GM23338 (cell line): ENCODE measurements around the gene RGL1. TPM values are rescaled to one million over a fixed set of nuclear protein-coding genes. Genes with fewer than 3 reads are reported as not detected.

ENCODE experiments used
- ATAC-seq: fragments of 200-7000 bp; cut with Tn5 transposase; 3 replicates; pipeline ENCODE4 v1.9.1; 2020
- DNase-seq: peaks from one replicate; pipeline ENCODE4 v3.0.0-alpha.2; 2015; ENCODE audit warnings: low spot score
- H2AFZ ChIP-seq: fragments of 200-600 bp; sonication (generic); 2 replicates; pipeline ENCODE4 v1.8.0; 2016; ENCODE audit warnings: antibody characterized with exemption, mild to moderate bottlenecking, moderate library complexity
- H3F3A ChIP-seq: fragments of 200-600 bp; sonication (generic); replicated peaks from 2 replicates; pipeline ENCODE4 v1.8.0; 2017; ENCODE audit warnings: antibody characterized with exemption, mixed run types, low read depth
- H3K27ac ChIP-seq: fragments of 200-600 bp; sonication (generic); 2 replicates; pipeline ENCODE4 v1.6.1; 2016; ENCODE audit warnings: low read depth
- H3K27me3 ChIP-seq: fragments of 200-600 bp; sonication (generic); 2 replicates; pipeline ENCODE4 v1.8.0; 2016; ENCODE audit warnings: mild to moderate bottlenecking, mixed run types, moderate library complexity; ENCODE audit not compliant: insufficient read depth
- H3K36me3 ChIP-seq: fragments of 200-600 bp; sonication (generic); 2 replicates; pipeline ENCODE4 v1.8.0; 2016; ENCODE audit warnings: mild to moderate bottlenecking; ENCODE audit not compliant: insufficient read depth
- H3K4me1 ChIP-seq: fragments of 200-600 bp; sonication (generic); 2 replicates; pipeline ENCODE4 v1.8.0; 2016; ENCODE audit warnings: mild to moderate bottlenecking, moderate library complexity; ENCODE audit not compliant: insufficient read depth
- H3K4me2 ChIP-seq: fragments of 200-600 bp; sonication (generic); 2 replicates; pipeline ENCODE4 v1.7.1; 2017; ENCODE audit warnings: mixed run types
- H3K4me3 ChIP-seq: fragments of 200-600 bp; sonication (generic); 2 replicates; pipeline ENCODE4 v1.6.1; 2016; ENCODE audit warnings: mixed run types
- H3K79me2 ChIP-seq: fragments of 200-600 bp; sonication (generic); replicated peaks from 2 replicates; pipeline ENCODE4 v1.8.0; 2017; ENCODE audit warnings: mild to moderate bottlenecking; ENCODE audit not compliant: insufficient read depth
- H3K9me2 ChIP-seq: fragments of 200-600 bp; sonication (generic); 2 replicates; pipeline ENCODE4 v1.8.0; 2017; ENCODE audit not compliant: insufficient read depth
- H4K20me1 ChIP-seq: fragments of 200-600 bp; sonication (generic); replicated peaks from 2 replicates; pipeline ENCODE4 v1.8.0; 2017; ENCODE audit warnings: mild to moderate bottlenecking; ENCODE audit not compliant: insufficient read depth
- H3K27ac Mint-ChIP-seq: 2 replicates; pipeline ENCODE4 v1.8.0; 2020; ENCODE audit warnings: inconsistent platforms, mild to moderate bottlenecking, moderate library complexity, mixed read lengths
- H3K27me3 Mint-ChIP-seq: 3 replicates; pipeline ENCODE4 v1.8.0; 2022; ENCODE audit warnings: low read depth, mild to moderate bottlenecking, moderate library complexity, mixed read lengths, inconsistent platforms; ENCODE audit not compliant: insufficient read depth, poor library complexity
- H3K36me3 Mint-ChIP-seq: 3 replicates; pipeline ENCODE4 v1.8.0; 2021; ENCODE audit warnings: low read depth, mild to moderate bottlenecking, inconsistent platforms, moderate library complexity, mixed read lengths
- H3K4me1 Mint-ChIP-seq: 3 replicates; pipeline ENCODE4 v1.8.0; 2020; ENCODE audit warnings: mild to moderate bottlenecking, inconsistent platforms, mixed read lengths
- H3K4me3 Mint-ChIP-seq: 3 replicates; pipeline ENCODE4 v1.8.0; 2021; ENCODE audit warnings: moderate library complexity, mild to moderate bottlenecking, inconsistent platforms, mixed read lengths
- H3K9me3 Mint-ChIP-seq: 3 replicates; pipeline ENCODE4 v1.8.0; 2020; ENCODE audit warnings: moderate library complexity, mild to moderate bottlenecking, inconsistent platforms, mixed read lengths
- CREB1 ChIP-seq: fragments of 250-450 bp; sonication (Bioruptor Pico); IDR thresholded peaks from 2 replicates; pipeline ENCODE4 v1.5.0; 2020; ENCODE audit warnings: low read depth, mild to moderate bottlenecking, moderate library complexity
- CTCF ChIP-seq, 2 experiments: fragments of 200-600 bp in 1 of 2; sonication (generic) in 1 of 2; conservative IDR thresholded peaks; 2 replicates each; pipeline versions ENCODE4 v1.5.1 to v1.6.1; 2016 to 2017; ENCODE audit warnings: antibody characterized with exemption in 2 of 2, low read depth in 2 of 2, mild to moderate bottlenecking in 2 of 2, moderate library complexity in 1 of 2
- EZH2 ChIP-seq: fragments of 200-600 bp; sonication (generic); IDR thresholded peaks from one replicate; pipeline ENCODE4 v1.8.0; 2017; ENCODE audit warnings: antibody characterized with exemption, mild to moderate bottlenecking, low read depth; ENCODE audit not compliant: unreplicated experiment
- EZH2phosphoT487 ChIP-seq: fragments of 200-600 bp; sonication (generic); IDR thresholded peaks from one replicate; pipeline ENCODE4 v1.8.1; 2018; ENCODE audit warnings: antibody characterized with exemption; ENCODE audit not compliant: unreplicated experiment
- JUNB ChIP-seq: IDR thresholded peaks from one replicate; pipeline ENCODE4 v1.6.1; 2016; ENCODE audit warnings: antibody characterized with exemption; ENCODE audit not compliant: unreplicated experiment
- POLR2AphosphoS5 ChIP-seq: IDR thresholded peaks from 2 replicates; pipeline ENCODE4 v1.6.1; 2016; ENCODE audit warnings: antibody characterized with exemption, low read depth
- REST ChIP-seq: IDR thresholded peaks from one replicate; pipeline ENCODE4 v1.6.1; 2018; ENCODE audit warnings: antibody characterized with exemption; ENCODE audit not compliant: unreplicated experiment
- STAT1 ChIP-seq: IDR thresholded peaks from one replicate; pipeline ENCODE4 v1.6.1; 2016; ENCODE audit warnings: antibody characterized with exemption; ENCODE audit not compliant: unreplicated experiment
- ZNF331 ChIP-seq: fragments of 250-450 bp; sonication (Bioruptor Pico); IDR thresholded peaks from 2 replicates; pipeline ENCODE4 v1.5.0; 2020; ENCODE audit warnings: low read depth, mild to moderate bottlenecking, moderate library complexity
- polyA plus RNA-seq: library from polyadenylated mRNA; unstranded; fragments of >200 nt; fragmentation: Nextera tagmentation; extraction: Ambion mirVana; gene quantifications from 2 replicates; pipeline ENCODE4 v1.2.1, GENCODE V29; 2016
- total RNA-seq: library from RNA; depleted of rRNA; stranded (reverse); fragments of >200 nt; shearing (Covaris generic); gene quantifications from 2 replicates; pipeline ENCODE4 v1.2.3, GENCODE V29; 2014

The RGL1 gene
- total and polyA plus RNA-seq, 2 experiments from 2014 or later = 0.91 to 2.6 TPM

GRCh38 chr1:183764981-183765380 lies 39.9 kb upstream of the RGL1 start (continued):
- no peak for TF ChIP-seq REST
- no peak for TF ChIP-seq EZH2
- TF ChIP-seq EZH2phosphoT487 = no peak
- TF ChIP-seq JUNB = no peak
- no peak for TF ChIP-seq POLR2AphosphoS5
- no peak for TF ChIP-seq STAT1
- no peak for TF ChIP-seq CTCF (conservative IDR thresholded peaks at IDR 0.05; ENCODE audit: low read depth in 2 of 2)
- TF ChIP-seq ZNF331 = no peak
- TF ChIP-seq CREB1 (CRISPR knock-in tag) = no peak

- H3K27me3 Mint-ChIP-seq = no peaks in the 10 kb centered on the region
- ATAC-seq = no peak
- H3K4me3 Mint-ChIP-seq = no peak overlapping the region
- no peak overlapping the region for H3K4me2 ChIP-seq
- H3K27ac ChIP-seq = no peak overlapping the region
- H3K4me1 Mint-ChIP-seq = no peaks in the 10 kb centered on the region; the same call in 2 of the 3 replicates
- H3K9me2 ChIP-seq = no peaks in the 10 kb centered on the region
- H3K9me3 Mint-ChIP-seq = peaks cover 17% of the 10 kb centered on the region
- H4K20me1 ChIP-seq = no peaks in the 10 kb centered on the region
- no peaks in the 10 kb centered on the region for H3K79me2 ChIP-seq
- H3K27me3 ChIP-seq = no peaks in the 10 kb centered on the region
- no peak overlapping the region for H3K4me3 ChIP-seq
- no peak overlapping the region for H2AFZ ChIP-seq
- H3K36me3 ChIP-seq = peaks cover 15% of the 10 kb centered on the region
- H3K27ac Mint-ChIP-seq = no peak overlapping the region
- no peak for DNase-seq
- no peaks in the 10 kb centered on the region for H3K4me1 ChIP-seq
- H3F3A ChIP-seq = no peaks in the 10 kb centered on the region
- H3K36me3 Mint-ChIP-seq = peaks cover 14% of the 10 kb centered on the region; the same call in 2 of the 3 replicates
- TF ChIP-seq POLR2AphosphoS5 = no peak
- TF ChIP-seq ZNF331 = no peak
- no peak for TF ChIP-seq EZH2
- no peak for TF ChIP-seq REST
Observed at GRCh38 chr1:183769956-183770815, 34.7 kb upstream of the RGL1 start.
